GM18526 (cell line): ENCODE results near the gene AFG1L.

Experiments
- POLR2A ChIP-seq: IDR thresholded peaks from 3 replicates; pipeline ENCODE4 v1.6.1; 2011; ENCODE audit not compliant: insufficient read length; ENCODE audit errors: extremely low read depth

Gene AFG1L

DNA sequence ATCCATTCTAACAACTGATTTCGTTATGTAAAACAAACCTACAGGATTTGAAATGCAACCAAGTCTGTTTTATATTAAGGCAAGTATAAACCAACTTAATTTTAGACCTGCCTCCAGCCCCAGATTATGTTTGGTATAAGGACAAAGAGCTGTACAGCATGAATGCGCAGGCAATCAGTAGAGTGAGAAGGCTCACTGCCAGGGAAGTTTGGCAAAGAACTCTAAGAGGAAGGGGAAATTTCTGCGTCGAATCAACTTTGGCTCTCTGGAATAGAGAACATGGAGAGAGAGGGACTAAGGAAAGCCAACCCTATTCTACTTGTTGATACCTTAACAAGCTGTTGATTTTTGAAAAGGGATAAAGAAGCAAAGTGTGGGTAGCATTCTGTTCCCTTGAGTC is 168.9 kb downstream of the AFG1L start:
- no peak for TF ChIP-seq POLR2A

DNA sequence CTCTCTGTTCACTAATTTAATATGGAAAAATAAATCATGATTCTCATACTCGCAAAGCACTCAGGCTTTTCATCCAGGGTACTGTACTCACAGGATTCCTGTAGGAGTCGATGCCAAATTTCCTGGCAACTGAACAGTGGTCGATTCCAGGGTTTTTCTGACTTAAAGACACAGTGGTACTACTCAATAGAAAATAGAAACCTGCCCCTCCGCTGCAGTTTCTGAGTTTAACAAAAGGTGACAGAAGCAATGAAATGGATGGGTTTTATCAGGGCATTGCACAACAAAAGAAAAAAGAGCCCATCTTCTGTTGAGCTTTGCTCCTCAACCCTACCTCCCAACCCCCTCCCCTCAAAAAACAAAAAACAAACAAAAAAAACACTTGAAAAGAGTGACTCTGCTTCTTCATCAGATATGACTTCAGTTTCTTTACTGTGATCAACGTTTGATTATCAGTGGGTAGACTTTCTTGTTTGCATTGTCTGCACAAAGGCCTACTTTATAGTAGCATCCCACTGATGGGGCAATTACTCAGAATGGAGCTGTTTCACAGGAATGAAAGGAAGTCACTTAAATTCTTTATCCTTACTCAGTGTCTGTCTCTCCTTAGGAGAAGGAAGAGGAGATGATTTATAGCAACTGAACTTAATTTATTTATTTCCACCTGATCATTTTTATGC is 169.7 kb downstream of the AFG1L start:
- no peak for TF ChIP-seq POLR2A

DNA sequence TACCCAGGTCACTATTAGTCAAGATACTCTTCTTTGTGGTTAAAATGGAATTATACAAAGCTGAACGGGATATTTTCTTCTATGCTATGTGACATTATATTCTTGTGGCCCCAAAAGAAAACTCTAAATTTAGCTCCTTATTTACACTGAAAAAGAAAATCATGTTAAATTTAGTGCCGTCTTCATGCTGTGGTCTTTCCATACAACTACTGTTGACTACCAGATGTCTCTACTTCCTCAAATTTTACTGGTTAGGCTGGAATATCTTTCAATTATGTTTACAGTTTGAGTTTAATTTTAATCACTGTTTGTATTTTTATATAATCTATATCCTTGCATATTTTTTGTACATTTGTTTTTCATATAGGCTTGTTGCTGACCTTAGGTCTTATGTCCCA is 170.2 kb downstream of the AFG1L start:
- no peak for TF ChIP-seq POLR2A

DNA sequence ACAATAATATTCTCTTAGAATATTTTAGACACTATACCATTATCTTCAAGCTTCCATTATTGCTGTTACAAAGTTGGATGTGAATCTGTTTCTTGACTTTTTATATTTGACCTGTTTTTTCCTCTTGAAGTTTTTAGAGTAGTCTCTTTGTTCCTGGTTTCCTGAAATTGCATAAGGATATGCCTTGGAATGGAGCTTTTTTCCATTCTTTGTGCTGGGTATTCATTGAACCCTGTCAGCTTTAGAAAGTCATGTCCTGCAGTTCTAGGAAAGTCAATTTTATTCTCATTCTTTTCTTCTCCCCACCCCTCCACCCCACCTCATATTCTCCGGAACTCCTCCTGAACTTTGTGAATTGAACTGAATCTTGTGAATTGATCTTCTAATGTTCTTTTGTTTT is 173.5 kb downstream of the AFG1L start:
- no peak for TF ChIP-seq POLR2A

DNA sequence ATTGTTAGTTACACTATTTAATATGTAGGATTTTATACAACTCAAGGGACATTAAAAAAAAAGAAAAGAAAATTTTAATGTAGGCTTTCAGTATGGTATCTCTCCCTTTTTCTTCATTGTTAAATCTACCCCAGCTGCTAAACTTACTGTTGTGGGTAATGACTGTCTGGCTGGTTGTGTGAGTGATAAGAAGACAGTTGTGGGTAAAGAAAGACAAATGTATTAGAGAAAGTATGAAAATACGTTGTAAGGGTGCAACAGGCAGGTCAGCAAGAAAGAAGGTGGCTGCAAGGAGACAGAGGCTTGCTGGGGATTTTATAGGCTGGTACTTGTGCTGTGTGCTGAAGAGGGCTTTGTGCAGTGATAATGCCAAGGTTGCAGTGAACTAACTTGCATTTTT is 174.5 kb downstream of the AFG1L start:
- no peak for TF ChIP-seq POLR2A

DNA sequence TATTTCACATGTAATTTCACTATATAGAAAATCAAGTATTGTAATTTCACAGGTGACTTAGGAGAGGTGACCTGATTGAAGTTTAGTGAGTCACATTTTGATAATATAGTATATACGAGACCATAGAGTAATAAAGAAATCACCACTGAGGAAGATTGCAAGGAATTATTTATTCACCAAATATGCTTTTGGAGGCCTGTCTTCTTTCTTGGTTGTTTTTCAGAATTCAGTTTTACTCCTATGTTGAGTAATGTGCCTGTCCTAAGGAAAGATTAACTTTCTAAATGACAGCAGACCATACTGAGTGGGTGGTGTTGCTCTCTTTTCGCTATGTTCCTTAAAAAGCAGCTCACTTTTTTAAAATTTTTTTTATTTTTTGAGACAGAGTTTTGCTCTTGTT is 178.3 kb downstream of the AFG1L start:
- no peak for TF ChIP-seq POLR2A

DNA sequence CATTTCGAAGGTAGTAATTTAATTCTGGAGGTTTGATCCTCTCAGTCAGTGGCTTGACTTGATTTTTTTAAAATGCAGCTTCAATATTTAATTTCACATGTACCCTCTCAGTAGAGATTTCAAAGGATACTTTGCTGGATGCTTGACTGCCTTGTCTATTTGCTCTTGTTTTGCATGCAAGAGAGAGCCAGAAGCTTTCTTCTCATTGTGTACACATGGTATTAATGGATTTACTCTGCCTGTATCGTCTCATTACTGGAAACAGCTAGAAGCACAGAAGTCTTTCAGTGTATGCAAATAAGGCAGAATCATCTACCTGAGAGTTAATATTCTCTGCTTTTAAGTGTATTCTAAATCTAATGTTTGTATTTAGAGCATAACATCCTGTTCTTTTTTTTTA is 181.5 kb downstream of the AFG1L start:
- TF ChIP-seq POLR2A: no peak

DNA sequence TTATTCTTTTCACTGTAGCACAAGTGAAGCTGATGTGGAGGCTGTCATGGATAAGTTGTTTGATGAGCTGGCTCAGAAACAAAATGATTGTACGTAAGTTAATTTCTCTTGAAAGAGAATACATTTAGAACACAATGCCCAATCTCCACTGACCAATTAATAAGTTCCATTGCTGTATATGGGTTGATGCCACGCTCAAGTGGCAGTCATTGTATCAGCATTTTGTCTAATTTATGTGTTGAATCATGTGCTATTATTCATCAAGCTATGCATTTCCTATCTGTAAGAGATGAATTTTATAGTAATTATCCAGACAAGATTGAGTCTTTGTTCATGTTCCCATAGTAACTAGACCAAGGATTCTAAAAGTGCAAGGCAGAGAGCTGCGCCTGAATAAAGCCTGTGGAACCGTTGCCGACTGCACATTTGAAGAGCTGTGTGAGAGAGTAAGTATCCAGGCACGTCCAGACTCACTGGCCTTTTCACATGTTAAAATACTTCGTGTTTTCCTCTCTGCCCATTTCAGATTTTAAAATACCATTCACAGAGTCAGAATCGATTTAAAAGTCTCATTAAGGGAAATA is 182.1 kb downstream of the AFG1L start:
- no peak for TF ChIP-seq POLR2A

DNA sequence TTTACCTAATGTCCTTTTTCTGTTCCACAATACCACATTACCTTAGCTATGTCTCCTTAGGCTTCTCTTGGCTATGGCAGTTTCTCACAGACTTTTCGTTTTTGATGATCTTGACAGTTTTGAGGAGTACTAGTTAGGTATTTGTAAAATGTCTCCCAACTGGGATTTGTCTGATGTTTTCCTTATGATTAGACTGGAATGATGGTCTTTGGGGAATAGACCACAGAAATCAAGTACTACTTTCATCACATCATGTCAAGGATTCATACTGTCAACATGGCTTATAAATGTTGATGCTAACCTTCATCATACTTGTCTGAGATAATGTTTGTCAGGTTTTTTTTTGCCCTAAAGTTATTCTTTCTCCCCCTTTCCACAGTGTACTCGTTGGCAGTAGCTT is 187.7 kb downstream of the AFG1L start:
- TF ChIP-seq POLR2A: no peak

DNA sequence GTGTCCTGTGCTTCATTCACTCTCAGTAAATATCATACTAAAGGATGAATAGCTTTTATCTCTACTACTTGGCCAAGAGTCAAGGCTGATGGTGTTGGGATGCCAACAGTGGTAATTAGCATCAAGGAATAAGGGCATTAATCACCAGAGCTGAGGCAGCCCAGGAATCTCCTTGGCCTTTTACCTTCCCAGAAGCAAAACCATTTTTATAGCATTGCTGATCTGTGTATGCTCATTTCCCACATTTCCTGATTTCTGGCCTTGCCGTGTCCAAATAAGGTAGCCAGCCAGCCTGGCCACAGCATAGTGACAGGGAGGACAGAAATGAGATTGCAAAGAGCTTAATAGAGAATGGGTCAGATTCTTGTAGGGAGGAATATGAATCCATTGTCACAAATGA is 189.2 kb downstream of the AFG1L start:
- no peak for TF ChIP-seq POLR2A

DNA sequence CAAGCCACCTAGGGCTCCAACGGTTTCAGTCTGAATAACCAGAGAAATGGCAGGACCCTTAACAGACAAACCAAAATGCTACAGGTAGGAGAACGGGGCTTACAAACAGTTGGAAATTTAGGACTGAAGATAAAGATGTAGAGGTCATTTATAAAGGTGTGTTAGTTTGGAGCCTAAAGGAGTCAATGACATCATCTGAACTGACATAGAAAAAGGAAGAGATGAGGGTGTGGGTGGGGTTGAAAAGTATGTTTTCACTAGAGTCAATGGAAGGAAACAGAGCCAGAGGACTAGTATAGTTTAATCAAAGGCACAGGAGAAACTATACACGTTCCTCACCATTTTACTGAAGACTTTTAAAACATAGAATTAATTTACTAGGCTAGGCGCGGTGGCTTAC is 194.8 kb downstream of the AFG1L start:
- TF ChIP-seq POLR2A: no peak

DNA sequence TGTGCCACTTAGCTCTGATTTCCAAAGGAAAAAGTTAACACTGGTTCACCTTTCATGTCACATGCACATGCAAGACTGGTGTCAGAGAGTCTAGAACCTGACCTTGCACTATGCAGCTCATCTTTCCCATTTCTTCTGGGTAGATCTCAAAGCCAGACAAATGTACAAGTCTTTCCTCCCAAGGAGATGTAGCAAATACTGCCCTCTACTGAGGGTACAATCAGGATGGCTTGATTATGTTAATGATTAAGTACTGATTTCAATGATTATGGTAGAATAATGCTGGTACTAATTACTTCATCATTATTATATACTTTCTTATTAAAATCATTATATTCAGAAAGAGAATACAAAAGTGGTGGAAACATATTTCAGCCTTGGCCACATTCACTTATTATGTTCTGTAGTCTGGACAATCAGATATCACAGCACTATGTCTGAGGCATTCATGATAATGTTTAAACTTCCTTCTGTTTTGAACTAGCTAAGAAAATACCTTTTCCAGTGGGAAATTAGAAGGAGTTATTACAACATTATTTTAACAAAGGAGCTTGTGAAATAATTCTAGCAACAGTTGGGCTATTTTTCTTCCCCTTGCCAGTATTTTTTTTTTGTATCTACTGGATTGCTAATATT is 197.4 kb downstream of the AFG1L start:
- no peak for TF ChIP-seq POLR2A

DNA sequence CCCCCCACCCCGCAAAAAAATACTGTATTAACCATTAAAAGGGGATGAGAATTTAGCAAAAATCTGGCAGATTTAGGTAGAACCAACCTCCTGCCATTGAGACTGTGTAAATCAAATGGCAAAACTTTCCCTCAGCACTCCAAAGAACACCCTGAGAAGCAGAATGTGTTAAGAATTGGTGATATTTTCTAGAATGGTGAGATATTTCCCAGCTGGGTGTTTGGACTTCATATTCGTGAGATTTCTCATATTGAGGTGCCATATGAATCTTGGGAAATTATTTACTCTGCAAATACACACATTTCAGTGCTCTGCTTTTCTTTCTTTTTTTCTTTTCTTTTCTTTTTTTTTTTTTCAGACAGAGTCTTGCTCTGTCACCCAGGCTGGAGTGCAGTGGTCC is 199.6 kb downstream of the AFG1L start:
- TF ChIP-seq POLR2A: no peak

DNA sequence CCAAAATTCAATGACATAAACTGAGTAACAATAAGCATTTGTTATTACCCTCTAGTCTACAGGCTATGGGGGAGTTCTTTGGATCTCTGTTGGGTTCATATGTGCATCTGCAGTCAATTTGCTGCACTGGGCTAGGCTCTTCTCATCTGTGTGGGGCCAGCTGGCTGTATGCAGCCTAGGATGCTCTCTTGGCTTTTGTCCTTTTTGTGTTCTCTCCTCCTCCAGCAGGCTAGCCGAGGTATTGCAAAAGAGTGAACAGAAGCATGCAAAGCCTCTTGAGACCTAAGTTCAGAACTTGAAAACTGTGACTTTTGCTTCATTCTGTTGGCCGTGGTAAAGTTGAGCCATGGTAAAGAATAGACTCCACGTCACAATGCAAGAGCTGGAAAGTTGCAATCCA is 203.0 kb downstream of the AFG1L start:
- TF ChIP-seq POLR2A: no peak

DNA sequence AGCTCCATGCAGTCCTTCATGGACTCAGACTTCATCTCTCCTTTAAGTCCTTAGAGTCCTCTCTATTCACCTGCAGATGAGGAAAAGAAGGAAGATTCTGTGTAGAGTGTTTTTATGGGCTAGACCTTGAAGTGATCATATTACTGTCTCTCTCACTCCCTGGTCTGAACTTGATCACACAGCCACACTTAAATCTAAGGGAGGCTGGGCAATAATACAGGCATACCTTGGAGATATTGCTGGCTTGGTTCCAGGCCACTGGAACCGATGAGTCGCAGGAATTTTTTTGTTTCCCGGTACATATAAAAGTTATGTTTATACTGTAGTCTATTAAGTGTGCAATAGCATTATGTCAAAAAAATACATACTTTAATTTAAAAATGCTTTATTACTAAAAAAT is 206.7 kb downstream of the AFG1L start:
- no peak for TF ChIP-seq POLR2A

DNA sequence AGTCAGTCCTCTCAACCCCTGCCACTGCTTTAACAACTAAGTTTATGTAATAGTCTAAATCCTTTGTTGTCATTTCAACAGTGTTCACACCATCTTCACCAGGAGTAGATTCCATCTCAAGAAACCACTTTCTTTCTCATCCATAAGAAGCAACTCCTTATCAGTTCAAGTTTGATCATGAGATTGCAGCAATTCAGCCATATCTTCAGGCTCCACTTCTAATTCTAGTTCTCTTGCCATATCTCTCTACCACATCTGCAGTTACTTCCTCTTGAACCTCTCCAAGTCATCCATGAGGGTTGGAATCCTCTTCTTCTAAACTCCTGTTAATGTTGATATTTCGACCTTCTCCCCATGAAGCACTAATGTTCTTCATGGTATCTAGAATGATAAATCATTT is 208.0 kb downstream of the AFG1L start:
- TF ChIP-seq POLR2A: no peak

DNA sequence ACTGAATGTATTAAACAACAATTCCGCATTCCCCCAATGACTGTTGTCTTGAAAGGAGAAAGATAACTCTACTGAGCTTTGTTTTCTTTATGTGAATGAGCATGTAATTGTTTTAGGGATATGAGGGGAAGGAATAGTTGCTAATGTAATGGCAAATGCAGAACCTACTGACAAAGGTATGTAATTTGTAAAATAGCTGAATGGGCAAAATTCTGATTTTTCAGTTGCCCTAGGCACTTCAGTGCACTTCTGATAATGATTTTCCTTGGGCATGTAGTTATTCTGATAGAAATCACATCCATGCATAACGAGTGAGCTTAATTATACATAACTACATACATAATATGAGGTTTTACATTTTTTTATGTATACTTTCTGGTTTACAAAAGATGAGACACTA is 212.5 kb downstream of the AFG1L start:
- no peak for TF ChIP-seq POLR2A

DNA sequence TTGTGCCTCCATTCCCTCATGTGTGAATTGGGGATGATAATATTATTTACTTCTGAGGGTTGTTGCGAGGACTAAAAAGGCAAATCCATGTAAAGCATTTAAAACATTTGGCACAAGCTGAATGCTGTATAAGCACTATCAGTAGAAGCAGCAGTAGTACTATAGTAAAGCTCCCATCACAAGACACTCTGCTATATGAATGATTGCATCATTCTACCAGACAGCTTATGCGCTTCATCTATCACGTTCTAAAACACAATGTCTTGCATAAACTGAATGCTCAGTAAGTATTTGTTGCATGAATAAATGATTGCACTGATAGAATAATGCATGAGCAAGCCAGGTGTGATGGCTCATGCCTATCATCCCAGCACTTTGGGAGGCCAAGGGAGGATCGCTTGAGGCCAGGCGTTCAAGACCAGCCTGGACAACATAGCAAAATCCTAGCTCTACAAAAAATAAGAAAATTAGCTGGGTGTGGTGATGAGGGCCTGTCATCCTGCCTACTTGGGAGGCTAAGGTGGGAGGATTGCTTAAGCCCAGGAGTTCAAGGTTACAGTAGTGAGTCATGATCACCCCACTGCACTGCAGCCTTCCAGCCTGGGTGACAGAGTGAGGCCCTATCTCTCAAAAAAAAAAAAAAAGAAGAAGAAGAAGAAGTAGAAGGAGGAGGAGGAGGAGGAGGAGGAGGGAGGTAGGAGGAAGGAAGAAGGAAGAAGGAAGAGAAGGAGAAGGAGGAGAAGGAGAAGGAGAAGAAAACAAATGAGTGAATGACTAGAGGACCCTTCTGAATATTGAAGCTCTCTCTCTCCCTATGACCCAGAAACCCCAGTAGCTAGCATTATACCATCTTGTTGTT is 215.8 kb downstream of the AFG1L start:
- no peak for TF ChIP-seq POLR2A
